Gastroesophageal sphincter (tissue), 3 donors: ENCODE results near the gene METTL15.

Experiments
- CTCF ChIP-seq, 4 experiments: fragments of 200-600 bp in 2 of 4; fragments of 450-650 bp in 2 of 4; sonication (generic) in 1 of 4; IDR thresholded peaks; one replicate each; pipeline ENCODE4 v1.5.1; 2017 to 2019; ENCODE audit warnings: antibody characterized with exemption in 4 of 4, mild to moderate bottlenecking in 2 of 4, moderate library complexity in 2 of 4
- EP300 ChIP-seq: sonication (generic); formaldehyde crosslinking; IDR thresholded peaks from one replicate; pipeline ENCODE4 v1.6.1; 2017; ENCODE audit warnings: antibody characterized with exemption, mild to moderate bottlenecking

DNA sequence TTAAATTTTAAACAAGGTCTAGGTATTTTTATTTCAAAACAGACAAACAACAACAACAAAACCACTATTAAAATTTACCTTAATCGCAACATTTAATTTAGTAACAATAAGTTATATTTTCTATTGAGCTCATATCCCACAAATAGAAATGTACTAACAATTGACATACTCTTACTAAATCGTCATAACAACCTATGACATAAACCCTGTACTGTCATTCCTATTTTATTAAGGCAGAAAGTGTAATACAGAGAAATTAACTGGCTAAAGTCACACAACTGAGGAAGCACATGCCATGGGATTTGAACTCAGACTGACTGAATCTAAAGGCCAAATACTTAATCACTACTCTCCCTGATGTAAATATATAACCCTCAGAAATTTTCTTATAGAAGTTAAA lies 3.2 kb upstream of the METTL15 start:
- no peak for TF ChIP-seq CTCF (IDR thresholded peaks at IDR 0.05)
- no peak for TF ChIP-seq EP300
